Activated naive CD4-positive, alpha-beta T cell treated with Interleukin-2 at 50 U/mL for 16 hours (primary cell): ENCODE measurements around the gene FAM168B.
"Not testable (repeated sequence)": the region's sequence is repeated elsewhere in the genome, so short reads cannot be mapped to it uniquely, and the experiment has no call there.

Experiments used
- DNase-seq: peaks from one replicate; pipeline ENCODE4 v3.0.0-alpha.2; 2020

Gene FAM168B

GRCh38 chr2:131093006-131093695 is at the start of gene FAM168B:
Gene FAM168B (minus strand): TSS chr2:131093460. CDS start chr2:131082646, 10,814 bp downstream.
- peak; percentile 90 for DNase-seq

- no peak for DNase-seq
These were observed 49.6 kb upstream of the FAM168B start for GRCh38 chr2:131142849-131143248.

GRCh38 chr2:131140581-131140980 is 47.3 kb upstream of the FAM168B start:
- DNase-seq: no peak

- DNase-seq: no peak
These were observed 39.5 kb upstream of the FAM168B start for GRCh38 chr2:131132729-131133128.

- no peak for DNase-seq
These were observed 37.0 kb upstream of the FAM168B start for GRCh38 chr2:131130298-131130596.

- no peak for DNase-seq
These were observed 34.7 kb upstream of the FAM168B start for GRCh38 chr2:131127981-131128380.

GRCh38 chr2:131127076-131127475 is 33.8 kb upstream of the FAM168B start:
- no peak for DNase-seq

GRCh38 chr2:131126436-131126835 is 33.2 kb upstream of the FAM168B start:
- no peak for DNase-seq

- no peak for DNase-seq
These were observed 32.0 kb upstream of the FAM168B start for GRCh38 chr2:131125195-131125757.

GRCh38 chr2:131123192-131123591 is 29.9 kb upstream of the FAM168B start:
- no peak for DNase-seq

GRCh38 chr2:131122496-131122895 is 29.2 kb upstream of the FAM168B start:
- DNase-seq: no peak

GRCh38 chr2:131121464-131121863 is 28.2 kb upstream of the FAM168B start:
- DNase-seq: no peak

GRCh38 chr2:131120815-131121317 is 27.6 kb upstream of the FAM168B start:
- DNase-seq: no peak

- no peak for DNase-seq
These were observed 22.5 kb upstream of the FAM168B start for GRCh38 chr2:131115752-131116151.

- DNase-seq: not testable (repeated sequence)
These were observed 21.7 kb upstream of the FAM168B start for GRCh38 chr2:131114950-131115349.

GRCh38 chr2:131113566-131114227 is 20.4 kb upstream of the FAM168B start:
- DNase-seq: no peak

- DNase-seq: no peak
These were observed 19.3 kb upstream of the FAM168B start for GRCh38 chr2:131112529-131112928.

GRCh38 chr2:131105950-131106801 is 12.9 kb upstream of the FAM168B start:
- DNase-seq: peak; percentile 55

- DNase-seq: peak; percentile 92
These were observed 12.1 kb upstream of the FAM168B start, which contains the start of gene PLEKHB2 for GRCh38 chr2:131105156-131105949. Gene PLEKHB2 (plus strand): TSS chr2:131105336. CDS start chr2:131120942, 15,606 bp downstream.

- DNase-seq: peak; percentile 52
These were observed 11.4 kb upstream of the FAM168B start for GRCh38 chr2:131104487-131105155.

GRCh38 chr2:131103165-131103564 is 9.9 kb upstream of the FAM168B start:
- DNase-seq: no peak
